GM23248 (cell line): ENCODE results near the gene NRG4. TPM values are rescaled to one million over a fixed set of nuclear protein-coding genes. Genes with fewer than 3 reads are reported as not detected.
"Not testable (repeated sequence)": the region's sequence is repeated elsewhere in the genome, so short reads cannot be mapped to it uniquely, and the experiment has no call there.

ENCODE experiments used
- DNase-seq: peaks from one replicate; pipeline ENCODE4 v3.0.0-alpha.2; 2015
- H2AFZ ChIP-seq: fragments of 200-600 bp; sonication (generic); 2 replicates; pipeline ENCODE4 v1.6.1; 2016; ENCODE audit warnings: antibody characterized with exemption
- H3F3A ChIP-seq: fragments of 200-600 bp; sonication (generic); 2 replicates; pipeline ENCODE4 v1.6.1; 2016; ENCODE audit warnings: mild to moderate bottlenecking, antibody characterized with exemption, mixed run types; ENCODE audit not compliant: insufficient read depth
- H3K27ac ChIP-seq: fragments of 200-600 bp; sonication (generic); 2 replicates; pipeline ENCODE4 v1.5.1; 2016; ENCODE audit warnings: mild to moderate bottlenecking
- H3K27me3 ChIP-seq: fragments of 200-600 bp; sonication (generic); replicated peaks from 2 replicates; pipeline ENCODE4 v1.6.1; 2016; ENCODE audit warnings: mild to moderate bottlenecking; ENCODE audit not compliant: insufficient read depth
- H3K36me3 ChIP-seq: fragments of 200-600 bp; sonication (generic); 2 replicates; pipeline ENCODE4 v1.6.1; 2016; ENCODE audit warnings: low read depth, mild to moderate bottlenecking
- H3K4me1 ChIP-seq: fragments of 200-600 bp; sonication (generic); 2 replicates; pipeline ENCODE4 v1.6.1; 2016; ENCODE audit warnings: mild to moderate bottlenecking; ENCODE audit not compliant: insufficient read depth
- H3K4me2 ChIP-seq: fragments of 200-600 bp; sonication (generic); one replicate; pipeline ENCODE4 v1.6.1; 2016; ENCODE audit warnings: mild to moderate bottlenecking; ENCODE audit not compliant: unreplicated experiment
- H3K4me3 ChIP-seq: fragments of 200-600 bp; sonication (generic); 2 replicates; pipeline ENCODE4 v1.5.1; 2016; ENCODE audit warnings: mild to moderate bottlenecking
- H3K79me2 ChIP-seq: fragments of 200-600 bp; sonication (generic); 2 replicates; pipeline ENCODE4 v1.6.1; 2016; ENCODE audit warnings: mild to moderate bottlenecking; ENCODE audit not compliant: insufficient read depth
- H3K9ac ChIP-seq: fragments of 200-600 bp; sonication (generic); 2 replicates; pipeline ENCODE4 v1.6.1; 2016; ENCODE audit warnings: mild to moderate bottlenecking
- H3K9me2 ChIP-seq: fragments of 200-600 bp; sonication (generic); 2 replicates; pipeline ENCODE4 v1.6.1; 2016; ENCODE audit warnings: mixed run types, mild to moderate bottlenecking, moderate library complexity; ENCODE audit not compliant: insufficient read depth
- H3K9me3 ChIP-seq: fragments of 200-600 bp; sonication (generic); one replicate; pipeline ENCODE4 v1.6.1; 2017; ENCODE audit warnings: low read depth
- H4K20me1 ChIP-seq: fragments of 200-600 bp; sonication (generic); 2 replicates; pipeline ENCODE4 v1.6.0; 2016; ENCODE audit not compliant: insufficient read depth
- EZH2 ChIP-seq: fragments of 200-600 bp; sonication (generic); IDR thresholded peaks from 2 replicates; pipeline ENCODE4 v1.6.1; 2018; ENCODE audit warnings: antibody characterized with exemption, mild to moderate bottlenecking; ENCODE audit not compliant: insufficient read depth, poor library complexity, severe bottlenecking
- EZH2phosphoT487 ChIP-seq: fragments of 200-600 bp; sonication (generic); IDR thresholded peaks from 2 replicates; pipeline ENCODE4 v1.6.1; 2018; ENCODE audit warnings: antibody characterized with exemption, moderate library complexity, mild to moderate bottlenecking, low read depth; ENCODE audit not compliant: insufficient read depth
- WGBS, 2 experiments: methylation state at CpG; one replicate each; pipeline ENCODE4 v1.1.6; 2015 to 2017; ENCODE audit warnings: low lambda C conversion rate in 2 of 2, low coverage in 1 of 2; ENCODE audit errors: missing lambda C conversion rate in 2 of 2; 5-methylcytosine and 5-hydroxymethylcytosine counted together
- in situ Hi-C: fragments of 300-500 bp; cut with MboI; formaldehyde crosslinking; loops from 2 replicates; pipeline ENCODE4 v1.15.0; 2020
- polyA plus RNA-seq: library from polyadenylated mRNA; unstranded; fragments of >200 nt; fragmentation: Nextera tagmentation; extraction: Ambion mirVana; gene quantifications from 2 replicates; pipeline ENCODE4 v1.2.1, GENCODE V29; 2016
- total RNA-seq: library from RNA; depleted of rRNA; stranded (reverse); fragments of >200 nt; shearing (Covaris generic); gene quantifications from 2 replicates; pipeline ENCODE4 v1.2.3, GENCODE V29; 2014

The NRG4 gene
- total and polyA plus RNA-seq, 2 experiments from 2014 or later: 0.11 TPM; not detected in 1

DNA sequence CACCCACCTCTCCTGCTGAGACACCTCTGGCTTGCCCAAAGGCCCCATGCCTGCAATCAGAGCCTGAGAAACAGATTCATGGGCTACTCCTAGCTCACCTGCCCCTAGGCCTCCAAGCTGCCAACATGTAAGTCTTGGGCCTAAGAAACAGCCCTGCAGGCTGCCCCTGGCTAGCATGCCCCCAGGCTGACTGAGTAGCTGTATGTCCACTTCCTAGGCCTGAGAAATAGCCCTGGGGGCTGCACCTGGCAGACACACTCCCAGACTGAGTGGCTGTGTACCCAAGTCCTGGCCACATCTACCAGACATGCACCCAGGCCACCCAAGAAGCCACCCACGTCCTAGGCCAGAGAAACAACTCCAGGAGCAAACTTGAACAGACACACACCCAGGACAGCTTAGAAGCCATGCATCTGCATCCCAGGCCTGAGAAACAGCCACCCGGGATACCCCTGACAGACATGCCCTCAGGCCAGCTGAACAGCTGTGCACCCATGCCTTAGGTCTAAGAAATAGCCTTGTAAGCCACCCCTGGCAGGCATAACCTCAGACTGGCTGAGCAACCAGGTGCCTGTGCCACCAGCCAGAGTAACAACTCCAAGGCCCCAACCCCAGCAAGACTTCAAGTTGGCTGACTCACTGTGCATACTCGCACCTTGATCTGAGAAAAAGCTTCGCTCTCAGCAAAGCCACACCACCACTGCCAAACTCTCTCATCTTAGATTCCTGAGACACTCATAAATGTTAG, 12.0 kb upstream of the NRG4 start:
- Histone ChIP-seq H3F3A (no peaks in the 10 kb centered on the region), H4K20me1 (no peaks in the 10 kb centered on the region), H3K4me1 (no peaks in the 10 kb centered on the region), H3K4me3 (no peak overlapping the region), H3K4me2 (no peak overlapping the region), H3K9ac (no peak overlapping the region), H3K9me2 (no peaks in the 10 kb centered on the region), H2AFZ (no peak overlapping the region), H3K27me3 (no peaks in the 10 kb centered on the region), H3K27ac (no peak overlapping the region), H3K79me2 (no peaks in the 10 kb centered on the region), H3K36me3 (no peaks in the 10 kb centered on the region), H3K9me3 (no peaks in the 10 kb centered on the region)
- DNase-seq: no peak
- in situ Hi-C loops: no loop called here
- WGBS, 2 experiments: 40 to 44% methylated on average over 4 of the region's 4 CpGs
- no peak for TF ChIP-seq EZH2phosphoT487
- no peak for TF ChIP-seq EZH2

DNA sequence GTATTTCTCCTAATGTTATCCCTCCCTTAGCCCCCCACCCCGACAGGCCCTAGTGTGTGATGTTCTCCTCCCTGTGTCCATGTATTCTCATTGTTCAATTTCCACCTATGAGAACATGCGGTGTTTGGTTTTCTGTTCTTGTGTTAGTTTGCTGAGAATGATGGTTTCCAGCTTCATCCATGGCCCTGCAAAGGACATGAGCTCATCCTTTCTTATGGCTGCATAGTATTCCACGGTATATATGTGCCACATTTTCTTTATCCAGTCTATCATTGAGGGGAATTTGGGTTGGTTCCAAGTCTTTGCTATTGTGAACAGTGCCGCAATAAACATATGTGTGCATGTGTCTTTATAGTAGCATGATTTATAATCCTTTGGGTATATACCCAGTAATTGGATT, 1.2 kb upstream of the NRG4 start:
- H4K20me1 ChIP-seq, H3K27ac ChIP-seq, H2AFZ ChIP-seq, H3K4me1 ChIP-seq, H3K4me3 ChIP-seq, H3F3A ChIP-seq, H3K9me2 ChIP-seq, DNase-seq, H3K9ac ChIP-seq, H3K79me2 ChIP-seq, H3K36me3 ChIP-seq, H3K9me3 ChIP-seq, H3K4me2 ChIP-seq, in situ Hi-C loops: not testable (repeated sequence)
- peaks cover 22% of the 10 kb centered on the region for H3K27me3 ChIP-seq
- WGBS, 2 experiments: 65 to 76% methylated on average over 4 of the region's 4 CpGs

GRCh38 chr15:76010613-76011012, 1.6 kb downstream of the NRG4 start:
- in situ Hi-C loops: no loop called here
- 63 to 73% methylated on average over 2 of the region's 2 CpGs for whole genome bisulfite sequencing, 2 experiments
- H3K9me3 ChIP-seq: no peaks in the 10 kb centered on the region

DNA sequence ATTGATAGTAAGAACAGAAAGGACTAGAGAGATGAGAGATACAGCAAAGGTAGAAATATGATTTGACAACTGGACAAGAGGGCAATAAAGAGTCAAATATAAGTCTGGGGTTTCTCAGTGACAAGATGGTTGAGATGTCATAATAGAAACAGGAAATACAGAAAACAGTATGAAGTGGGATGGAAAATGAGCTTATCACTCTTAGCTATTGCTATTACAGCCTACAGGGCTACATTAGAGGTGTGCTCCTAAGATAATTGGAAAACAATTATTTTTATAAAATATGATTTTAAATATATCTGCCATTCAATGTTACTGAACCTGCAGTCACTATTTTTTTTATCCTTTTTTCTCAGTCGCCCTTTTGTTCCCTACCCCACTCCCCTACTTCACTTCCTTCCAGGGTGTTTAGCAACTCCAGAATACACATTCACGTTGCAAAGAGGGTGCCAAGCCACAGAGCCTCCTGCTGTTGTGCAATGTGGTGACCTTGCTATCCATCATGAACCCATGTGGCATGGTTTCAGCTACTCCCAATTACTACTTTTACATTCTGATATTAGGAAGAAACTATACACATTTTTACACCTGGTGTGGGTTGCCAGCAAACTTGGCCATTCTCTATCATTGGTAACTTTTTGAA, 6.0 kb downstream of the NRG4 start:
- no peaks in the 10 kb centered on the region for H3K9me2 ChIP-seq
- no peaks in the 10 kb centered on the region for H3K9me3 ChIP-seq
- no peak overlapping the region for H2AFZ ChIP-seq
- in situ Hi-C loops: no loop called here
- H3K27me3 ChIP-seq: peaks cover 22% of the 10 kb centered on the region
- no peak overlapping the region for H3K4me2 ChIP-seq
- TF ChIP-seq EZH2: no peak
- no peak for TF ChIP-seq EZH2phosphoT487
- H3K36me3 ChIP-seq: no peaks in the 10 kb centered on the region
- H3K9ac ChIP-seq: no peak overlapping the region
- no peak overlapping the region for H3K4me3 ChIP-seq
- peak; percentile 51 for DNase-seq
- no peaks in the 10 kb centered on the region for H3K79me2 ChIP-seq
- WGBS, 2 experiments: 11 to 12% methylated on average over 2 of the region's 2 CpGs
- no peaks in the 10 kb centered on the region for H3K4me1 ChIP-seq
- no peaks in the 10 kb centered on the region for H3F3A ChIP-seq
- H3K27ac ChIP-seq: no peak overlapping the region
- H4K20me1 ChIP-seq: no peaks in the 10 kb centered on the region

More at GRCh38 chr15:76010613-76011012, 1.6 kb downstream of the NRG4 start:
- Histone ChIP-seq H4K20me1 (no peaks in the 10 kb centered on the region), H3K27me3 (peaks cover 22% of the 10 kb centered on the region), H3K4me2 (no peak overlapping the region), H3K36me3 (no peaks in the 10 kb centered on the region), H3K79me2 (no peaks in the 10 kb centered on the region), H3K4me3 (no peak overlapping the region), H2AFZ (no peak overlapping the region), H3K9ac (no peak overlapping the region), H3K4me1 (no peaks in the 10 kb centered on the region; the same call in 1 of the 2 replicates), H3K27ac (no peak overlapping the region), H3F3A (no peaks in the 10 kb centered on the region), H3K9me2 (no peaks in the 10 kb centered on the region)
- TF ChIP-seq EZH2phosphoT487 (no peak), EZH2 (no peak)
- no peak for DNase-seq
